Measurements from ENCODE around the gene C12orf54.
"Not testable (repeated sequence)": the region's sequence is repeated elsewhere in the genome, so short reads cannot be mapped to it uniquely, and the experiment has no call there.

C12orf54 gene

DNA sequence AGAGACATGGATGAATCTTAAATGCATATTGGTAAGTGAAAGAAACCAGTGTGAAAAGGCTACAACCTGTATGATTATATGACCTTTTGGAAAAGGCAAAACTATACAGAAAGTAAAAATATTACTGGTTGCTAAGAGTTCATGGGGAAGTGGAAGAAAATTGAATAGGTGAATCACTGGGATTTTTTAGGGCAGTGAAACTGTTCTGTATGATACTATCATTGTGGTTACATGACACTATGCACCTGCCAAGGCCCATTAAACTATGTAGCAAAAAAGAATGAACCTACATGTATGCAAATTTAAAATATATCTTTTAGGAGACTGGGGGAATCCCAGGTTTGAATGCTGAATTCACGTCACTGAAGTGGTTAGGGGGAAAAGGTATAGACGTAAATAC lies 30.6 kb downstream of the C12orf54 start:
- no peak for DNase-seq

DNA sequence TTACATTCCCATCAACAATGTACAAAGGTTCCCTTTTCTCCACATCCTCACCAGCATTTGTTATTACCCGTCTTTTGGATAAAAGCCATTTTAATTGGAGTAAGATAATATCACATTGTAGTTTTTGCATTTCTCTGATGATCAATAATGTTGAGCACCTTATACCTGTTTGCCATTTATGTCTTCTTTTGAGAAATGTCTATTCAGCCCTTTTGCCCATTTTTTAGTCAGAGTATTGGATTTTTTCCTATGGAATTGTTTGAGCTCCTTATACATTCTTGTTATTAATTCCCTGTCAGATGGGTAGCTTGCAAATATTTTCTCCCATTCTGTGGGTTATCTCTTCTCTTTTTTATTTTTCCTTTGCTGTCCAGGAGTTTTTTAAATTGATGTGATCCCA lies 32.4 kb downstream of the C12orf54 start:
- no peak for DNase-seq

DNA sequence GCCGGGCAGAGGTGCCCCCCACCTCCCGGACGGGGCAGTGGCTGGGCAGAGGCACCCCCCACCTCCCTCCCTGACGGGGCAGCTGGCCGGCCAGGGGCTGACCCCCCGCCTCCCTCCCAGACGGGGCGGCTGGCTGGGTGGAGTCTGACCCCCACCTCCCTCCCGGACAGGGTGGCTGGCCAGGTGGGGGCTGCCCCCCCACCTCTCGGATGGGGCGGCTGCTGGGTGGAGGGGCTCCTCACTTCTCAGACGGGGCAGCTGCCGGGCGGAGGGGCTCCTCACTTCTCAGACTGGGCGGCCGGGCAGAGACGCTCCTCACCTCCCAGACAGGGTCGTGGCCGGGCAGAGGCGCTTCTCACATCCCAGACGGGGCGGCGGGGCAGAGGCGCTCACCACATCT lies 38.1 kb downstream of the C12orf54 start:
- not testable (repeated sequence) for DNase-seq

GRCh38 chr12:48525332-48525731 lies 43.0 kb downstream of the C12orf54 start, which contains the start of gene OR8S1:
TSS of gene OR8S1 (plus strand) at chr12:48525632. CDS start at chr12:48525632, 0 bp downstream.
- no peak for DNase-seq

GRCh38 chr12:48527891-48528670 lies 45.8 kb downstream of the C12orf54 start:
- DNase-seq = no peak

DNA sequence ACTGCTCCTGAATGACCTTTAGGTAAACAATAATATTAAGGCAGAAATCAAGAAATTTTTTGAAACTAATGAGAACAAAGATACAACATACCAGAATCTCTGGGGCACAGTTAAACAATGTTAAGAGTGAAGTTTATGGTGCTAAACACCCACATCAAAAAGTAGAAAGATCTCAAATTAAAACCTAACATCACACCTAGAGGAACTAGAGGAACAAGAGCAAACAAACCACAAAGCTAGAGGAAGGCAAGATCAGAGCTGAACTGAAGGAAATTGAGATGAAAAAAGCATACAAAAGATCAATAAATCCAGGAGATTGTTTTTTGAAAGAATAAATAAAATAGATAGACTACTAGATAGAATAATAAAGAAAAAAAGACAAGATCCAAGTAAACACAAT lies 50.3 kb downstream of the C12orf54 start:
- no peak for DNase-seq

DNA sequence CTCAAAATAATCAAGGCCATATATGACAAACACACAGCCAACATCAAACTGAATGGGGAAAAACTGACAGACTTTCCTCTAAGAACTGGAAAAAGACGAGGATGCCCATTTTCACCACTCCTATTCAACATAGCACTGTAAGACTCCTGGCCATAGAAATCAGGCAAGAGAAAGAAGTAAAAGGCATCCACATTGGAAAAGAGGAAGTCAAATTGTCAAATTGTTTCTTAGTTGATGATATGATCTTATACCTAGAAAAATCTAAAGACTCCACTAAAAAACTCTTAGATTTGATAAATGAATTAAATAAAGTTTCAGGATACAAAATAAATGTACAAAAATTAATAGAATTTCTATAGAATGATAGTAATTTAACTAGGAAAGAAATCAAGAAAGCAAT lies 54.3 kb downstream of the C12orf54 start:
- no peak for DNase-seq

- peak; percentile 35 for DNase-seq
Observed at GRCh38 chr12:48542300-48542928, 60.1 kb downstream of the C12orf54 start.

GRCh38 chr12:48545833-48546469 lies 63.7 kb downstream of the C12orf54 start:
- DNase-seq = no peak
